HG03432 (cell line): Measurements from ENCODE around the gene SEPTIN8.
"Not testable (repeated sequence)": the region's sequence is repeated elsewhere in the genome, so short reads cannot be mapped to it uniquely, and the experiment has no call there.

Experiments used
- ATAC-seq: cut with Tn5 transposase; IDR thresholded peaks from one replicate; pipeline ENCODE4 v1.9.1; 2021; ENCODE audit warnings: mild to moderate bottlenecking, moderate library complexity; ENCODE audit not compliant: unreplicated experiment

Gene SEPTIN8

GRCh38 chr5:132812781-132813598 lies 36.0 kb upstream of the SEPTIN8 start, which contains the start of gene SOWAHA:
TSS of gene SOWAHA (plus strand) at chr5:132813302. CDS start at chr5:132813622, 320 bp downstream.
- peak; percentile 26 for ATAC-seq

GRCh38 chr5:132812123-132812765 lies 35.2 kb upstream of the SEPTIN8 start:
- no peak for ATAC-seq

GRCh38 chr5:132810605-132811004 lies 33.6 kb upstream of the SEPTIN8 start:
- ATAC-seq, result no peak

- no peak for ATAC-seq
These were observed 31.8 kb upstream of the SEPTIN8 start for GRCh38 chr5:132808866-132809265.

- ATAC-seq, result no peak
These were observed 31.4 kb upstream of the SEPTIN8 start for GRCh38 chr5:132808448-132808847.

- no peak for ATAC-seq
These were observed 30.3 kb upstream of the SEPTIN8 start for GRCh38 chr5:132807163-132807838.

GRCh38 chr5:132806804-132807162 lies 29.7 kb upstream of the SEPTIN8 start:
- ATAC-seq, result not testable (repeated sequence)

GRCh38 chr5:132805872-132806271 lies 28.8 kb upstream of the SEPTIN8 start:
- ATAC-seq, result not testable (repeated sequence)

GRCh38 chr5:132804219-132804618 lies 27.2 kb upstream of the SEPTIN8 start:
- ATAC-seq, result not testable (repeated sequence)

GRCh38 chr5:132802685-132803066 lies 25.6 kb upstream of the SEPTIN8 start:
- not testable (repeated sequence) for ATAC-seq

GRCh38 chr5:132802044-132802684 lies 25.1 kb upstream of the SEPTIN8 start:
- no peak for ATAC-seq

- ATAC-seq, result no peak
These were observed 23.5 kb upstream of the SEPTIN8 start for GRCh38 chr5:132800545-132800944.

GRCh38 chr5:132799392-132799791 lies 22.4 kb upstream of the SEPTIN8 start:
- ATAC-seq, result no peak

GRCh38 chr5:132797651-132798050 lies 20.6 kb upstream of the SEPTIN8 start:
- no peak for ATAC-seq

GRCh38 chr5:132791026-132791425 lies 14.0 kb upstream of the SEPTIN8 start:
- no peak for ATAC-seq

GRCh38 chr5:132790201-132790865 lies 13.3 kb upstream of the SEPTIN8 start:
- no peak for ATAC-seq

GRCh38 chr5:132788990-132789886 lies 12.2 kb upstream of the SEPTIN8 start:
- ATAC-seq, result no peak

- no peak for ATAC-seq
These were observed 11.5 kb upstream of the SEPTIN8 start for GRCh38 chr5:132788508-132788907.

GRCh38 chr5:132787076-132787475 lies 10.0 kb upstream of the SEPTIN8 start:
- ATAC-seq, result no peak

GRCh38 chr5:132785864-132786263 lies 8.8 kb upstream of the SEPTIN8 start:
- ATAC-seq, result no peak
